GM12891 (cell line): ENCODE results near the gene CD300E.

Experiments used
- POLR2A ChIP-seq: IDR thresholded peaks from 2 replicates; pipeline ENCODE4 v1.6.1; 2011; ENCODE audit warnings: low read depth, low read length, control low read depth
- POLR2AphosphoS5 ChIP-seq: IDR thresholded peaks from 2 replicates; pipeline ENCODE4 v1.6.1; 2011; ENCODE audit warnings: low read depth, low read length, control low read depth
- POU2F2 ChIP-seq: IDR thresholded peaks from 2 replicates; pipeline ENCODE4 v1.6.1; 2011; ENCODE audit warnings: low read depth, mild to moderate bottlenecking, control low read depth, low read length, moderate library complexity
- SPI1 ChIP-seq: IDR thresholded peaks from 2 replicates; pipeline ENCODE4 v1.6.1; 2011; ENCODE audit warnings: low read depth, low read length, control low read depth
- TAF1 ChIP-seq: IDR thresholded peaks from 2 replicates; pipeline ENCODE4 v1.6.1; 2011; ENCODE audit warnings: low read depth, low read length, control low read depth

DNA sequence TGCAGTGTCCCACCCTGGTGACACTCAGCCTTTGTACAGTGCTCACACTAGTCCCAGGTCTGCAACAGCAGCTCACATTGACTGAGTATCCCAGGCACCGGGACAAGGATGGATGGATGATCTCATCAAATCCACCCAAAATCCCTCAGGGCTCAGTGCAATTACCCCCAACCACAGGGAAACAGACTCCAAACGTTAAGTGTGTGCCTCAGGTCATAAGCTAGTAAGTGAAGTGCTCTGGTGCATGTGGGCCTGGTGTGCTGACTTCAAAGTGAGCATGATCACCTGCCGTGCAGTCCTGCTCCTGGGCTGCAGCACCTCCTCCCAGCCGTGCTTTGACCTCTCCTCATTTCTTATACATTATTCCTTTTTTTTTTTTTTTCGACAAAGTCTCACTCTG, 31.2 kb upstream of the CD300E start:
- TF ChIP-seq POU2F2 (no peak), POLR2A (no peak), TAF1 (no peak), POLR2AphosphoS5 (no peak), SPI1 (no peak)
